ENCODE data around the gene C2CD4D.
"Not testable (repeated sequence)": the region's sequence is repeated elsewhere in the genome, so short reads cannot be mapped to it uniquely, and the experiment has no call there.

The C2CD4D gene

GRCh38 chr1:151882466-151882865 lies 42.8 kb upstream of the C2CD4D start:
- DNase-seq (ENCODE audit: low read depth, low spot score), result no peak
- Histone ChIP-seq H3K27me3 (ENCODE audit: insufficient read depth, insufficient read length) (no peaks in the 10 kb centered on the region), H3K9me3 (ENCODE audit: insufficient read depth, low read length) (peaks cover 5% of the 10 kb centered on the region; the same call in 1 of the 2 replicates), H3K4me1 (ENCODE audit: insufficient read depth, insufficient read length) (no peaks in the 10 kb centered on the region), H3K36me3 (ENCODE audit: insufficient read depth, insufficient read length, low read length) (peaks cover 22% of the 10 kb centered on the region), H3K9ac (ENCODE audit: insufficient read length, low read depth) (no peak overlapping the region), H3K4me3 (ENCODE audit: insufficient read length, low read depth) (no peak overlapping the region)
- TF ChIP-seq ZNF274 (IDR thresholded peaks at IDR 0.05; ENCODE audit: low read depth, low read length) (no peak), YY1 (IDR thresholded peaks at IDR 0.05; ENCODE audit: insufficient read depth, insufficient read length) (no peak), SUZ12 (IDR thresholded peaks at IDR 0.05; ENCODE audit: extremely low read depth, insufficient read depth, insufficient read length) (no peak)

DNA sequence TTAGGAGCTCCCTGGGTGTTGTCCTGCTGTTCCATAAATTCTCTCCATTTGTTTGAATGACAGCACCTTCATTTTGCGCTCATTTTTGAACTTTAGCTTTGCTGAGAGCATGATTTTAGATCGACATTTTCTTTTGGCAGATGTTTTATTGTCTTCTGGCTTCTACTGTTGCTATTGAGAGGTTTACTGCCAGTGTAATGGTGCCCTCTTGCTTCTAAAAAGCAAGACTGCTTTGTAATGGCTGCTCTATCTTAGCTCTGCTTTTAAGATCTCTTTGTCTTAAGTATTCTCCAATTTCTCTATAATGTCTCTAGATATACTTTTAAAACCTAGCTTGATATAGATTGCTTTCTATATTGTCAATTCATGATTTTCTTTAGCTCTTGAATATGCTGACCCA lies 41.9 kb upstream of the C2CD4D start:
- H3K36me3 ChIP-seq (ENCODE audit: insufficient read depth, insufficient read length, low read length), result peaks cover 22% of the 10 kb centered on the region
- DNase-seq (ENCODE audit: low read depth, low spot score), result no peak
- no peak overlapping the region for H3K9ac ChIP-seq (ENCODE audit: insufficient read length, low read depth)
- H3K4me3 ChIP-seq (ENCODE audit: insufficient read length, low read depth), result no peak overlapping the region
- no peaks in the 10 kb centered on the region for H3K27me3 ChIP-seq (ENCODE audit: insufficient read depth, insufficient read length)
- H3K9me3 ChIP-seq (ENCODE audit: insufficient read depth, low read length), result no peaks in the 10 kb centered on the region
- TF ChIP-seq YY1 (IDR thresholded peaks at IDR 0.05; ENCODE audit: insufficient read depth, insufficient read length) (no peak), ZNF274 (IDR thresholded peaks at IDR 0.05; ENCODE audit: low read depth, low read length) (no peak), SUZ12 (IDR thresholded peaks at IDR 0.05; ENCODE audit: extremely low read depth, insufficient read depth, insufficient read length) (no peak)
- no peaks in the 10 kb centered on the region for H3K4me1 ChIP-seq (ENCODE audit: insufficient read depth, insufficient read length)

- Histone ChIP-seq H3K9me3 (ENCODE audit: insufficient read depth, low read length) (no peaks in the 10 kb centered on the region), H3K4me1 (ENCODE audit: insufficient read depth, insufficient read length) (no peaks in the 10 kb centered on the region), H3K9ac (ENCODE audit: insufficient read length, low read depth) (no peak overlapping the region), H3K36me3 (ENCODE audit: insufficient read depth, insufficient read length, low read length) (peaks cover 38% of the 10 kb centered on the region), H3K4me3 (ENCODE audit: insufficient read length, low read depth) (no peak overlapping the region), H3K27me3 (ENCODE audit: insufficient read depth, insufficient read length) (no peaks in the 10 kb centered on the region)
- TF ChIP-seq ZNF274 (IDR thresholded peaks at IDR 0.05; ENCODE audit: low read depth, low read length) (no peak), SUZ12 (IDR thresholded peaks at IDR 0.05; ENCODE audit: extremely low read depth, insufficient read depth, insufficient read length) (no peak), YY1 (IDR thresholded peaks at IDR 0.05; ENCODE audit: insufficient read depth, insufficient read length) (no peak)
- no peak for DNase-seq (ENCODE audit: low read depth, low spot score)
Measured at GRCh38 chr1:151875419-151876097, 35.9 kb upstream of the C2CD4D start.

DNA sequence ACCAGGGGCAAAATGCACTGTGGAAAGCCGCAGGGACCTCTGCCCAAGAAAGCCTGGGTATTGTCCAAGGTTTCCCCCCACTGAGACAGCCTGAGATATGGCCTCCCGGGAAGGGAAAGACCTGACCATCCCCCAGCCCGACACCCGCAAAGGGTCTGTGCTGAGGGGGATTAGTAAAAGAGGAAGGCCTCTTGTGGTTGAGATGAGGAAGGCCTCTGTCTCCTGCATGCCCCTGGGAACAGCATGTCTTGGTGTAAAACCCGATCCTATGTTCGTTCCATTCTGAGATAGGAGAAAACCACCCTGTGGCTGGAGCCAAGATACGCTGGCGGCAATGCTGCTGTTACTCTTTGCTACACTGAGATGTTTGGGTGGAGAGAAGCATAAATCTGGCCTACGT lies 33.2 kb upstream of the C2CD4D start:
- not testable (repeated sequence) for H3K9ac ChIP-seq (ENCODE audit: insufficient read length, low read depth); DNase-seq (ENCODE audit: low read depth, low spot score); H3K4me3 ChIP-seq (ENCODE audit: insufficient read length, low read depth); H3K4me1 ChIP-seq (ENCODE audit: insufficient read depth, insufficient read length); H3K27me3 ChIP-seq (ENCODE audit: insufficient read depth, insufficient read length); H3K9me3 ChIP-seq (ENCODE audit: insufficient read depth, low read length)
- peaks cover 33% of the 10 kb centered on the region for H3K36me3 ChIP-seq (ENCODE audit: insufficient read depth, insufficient read length, low read length)

DNA sequence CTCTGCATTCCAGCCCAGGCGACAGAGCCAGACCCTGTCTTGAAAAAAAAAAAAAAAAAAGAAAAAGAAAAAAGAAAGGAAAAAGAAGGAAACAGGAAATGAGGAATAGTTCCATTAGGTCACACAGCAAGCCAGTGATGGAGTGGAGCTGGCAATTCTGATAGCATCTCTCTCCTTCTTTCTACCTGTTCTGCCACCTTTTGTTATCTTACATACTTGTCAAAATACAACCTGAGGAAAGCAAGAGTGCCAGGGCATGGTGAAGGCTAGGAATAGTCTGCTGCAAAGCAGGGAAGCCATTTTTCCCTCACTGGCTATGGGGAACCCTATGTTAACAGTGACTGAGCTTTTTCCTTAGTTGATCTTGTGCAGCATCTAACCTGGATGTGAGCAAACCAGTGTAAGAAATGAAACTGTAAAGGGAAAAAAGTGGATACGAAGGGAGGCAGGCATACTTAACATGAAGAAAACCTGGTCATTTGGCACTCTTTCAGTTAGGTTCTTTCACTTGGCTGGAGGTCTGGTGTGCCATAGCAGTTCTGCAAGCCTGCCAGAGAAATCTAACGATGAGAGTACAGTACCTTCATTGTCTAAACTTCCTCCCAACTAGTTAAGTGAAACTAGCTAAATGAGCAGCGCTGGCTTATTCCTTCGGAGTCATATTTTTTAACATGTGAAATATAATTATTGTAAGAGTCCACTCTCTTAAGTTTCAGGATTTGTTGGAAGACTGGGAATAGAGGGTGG lies 31.8 kb upstream of the C2CD4D start:
- H3K9me3 ChIP-seq (ENCODE audit: insufficient read depth, low read length), result no peaks in the 10 kb centered on the region
- no peak overlapping the region for H3K9ac ChIP-seq (ENCODE audit: insufficient read length, low read depth)
- H3K4me1 ChIP-seq (ENCODE audit: insufficient read depth, insufficient read length), result no peaks in the 10 kb centered on the region
- H3K27me3 ChIP-seq (ENCODE audit: insufficient read depth, insufficient read length), result no peaks in the 10 kb centered on the region
- no peak for DNase-seq (ENCODE audit: low read depth, low spot score)
- peaks cover 26% of the 10 kb centered on the region for H3K36me3 ChIP-seq (ENCODE audit: insufficient read depth, insufficient read length, low read length)
- no peak for TF ChIP-seq ZNF274 (IDR thresholded peaks at IDR 0.05; ENCODE audit: low read depth, low read length)
- TF ChIP-seq YY1 (IDR thresholded peaks at IDR 0.05; ENCODE audit: insufficient read depth, insufficient read length), result no peak
- no peak for TF ChIP-seq SUZ12 (IDR thresholded peaks at IDR 0.05; ENCODE audit: extremely low read depth, insufficient read depth, insufficient read length)
- H3K4me3 ChIP-seq (ENCODE audit: insufficient read length, low read depth), result no peak overlapping the region

DNA sequence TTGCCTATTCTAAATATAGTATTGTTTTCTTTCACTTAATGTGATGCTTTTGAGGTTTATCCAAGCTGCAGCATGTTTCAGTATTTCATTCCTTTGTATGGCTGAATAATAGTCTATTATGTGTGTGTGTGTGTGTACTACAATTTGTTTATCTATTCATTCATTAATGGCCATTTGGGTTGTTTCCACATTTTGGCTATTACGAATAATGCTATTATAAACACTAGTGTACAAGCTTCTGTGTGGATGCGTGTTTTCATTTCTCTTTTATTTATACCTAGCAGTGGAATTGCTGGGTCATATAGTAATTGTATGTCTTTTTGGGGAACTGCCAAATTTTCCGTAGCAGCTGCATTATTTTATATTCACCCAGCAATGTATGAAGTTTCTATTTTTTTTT lies 28.9 kb upstream of the C2CD4D start:
- Histone ChIP-seq H3K4me1 (ENCODE audit: insufficient read depth, insufficient read length) (peaks cover 5% of the 10 kb centered on the region), H3K9ac (ENCODE audit: insufficient read length, low read depth) (no peak overlapping the region), H3K27me3 (ENCODE audit: insufficient read depth, insufficient read length) (peaks cover 3% of the 10 kb centered on the region), H3K36me3 (ENCODE audit: insufficient read depth, insufficient read length, low read length) (peaks cover 3% of the 10 kb centered on the region), H3K4me3 (ENCODE audit: insufficient read length, low read depth) (no peak overlapping the region), H3K9me3 (ENCODE audit: insufficient read depth, low read length) (no peaks in the 10 kb centered on the region)
- no peak for DNase-seq (ENCODE audit: low read depth, low spot score)
- TF ChIP-seq YY1 (IDR thresholded peaks at IDR 0.05; ENCODE audit: insufficient read depth, insufficient read length), result no peak
- no peak for TF ChIP-seq SUZ12 (IDR thresholded peaks at IDR 0.05; ENCODE audit: extremely low read depth, insufficient read depth, insufficient read length)
- no peak for TF ChIP-seq ZNF274 (IDR thresholded peaks at IDR 0.05; ENCODE audit: low read depth, low read length)

GRCh38 chr1:151867765-151868411 lies 28.3 kb upstream of the C2CD4D start:
- H3K9me3 ChIP-seq (ENCODE audit: insufficient read depth, low read length), result no peaks in the 10 kb centered on the region
- no peak overlapping the region for H3K4me3 ChIP-seq (ENCODE audit: insufficient read length, low read depth)
- H3K9ac ChIP-seq (ENCODE audit: insufficient read length, low read depth), result no peak overlapping the region
- TF ChIP-seq SUZ12 (IDR thresholded peaks at IDR 0.05; ENCODE audit: extremely low read depth, insufficient read depth, insufficient read length) (no peak), YY1 (IDR thresholded peaks at IDR 0.05; ENCODE audit: insufficient read depth, insufficient read length) (no peak), ZNF274 (IDR thresholded peaks at IDR 0.05; ENCODE audit: low read depth, low read length) (no peak)
- peaks cover 2% of the 10 kb centered on the region for H3K36me3 ChIP-seq (ENCODE audit: insufficient read depth, insufficient read length, low read length)
- H3K27me3 ChIP-seq (ENCODE audit: insufficient read depth, insufficient read length), result peaks cover 3% of the 10 kb centered on the region
- peaks cover 5% of the 10 kb centered on the region for H3K4me1 ChIP-seq (ENCODE audit: insufficient read depth, insufficient read length)
- DNase-seq (ENCODE audit: low read depth, low spot score), result no peak
